Adipocyte (in vitro differentiated cells): ENCODE data around the gene MGMT.

ENCODE experiments used
- DNase-seq: peaks from one replicate; pipeline ENCODE4 v3.0.0-alpha.2; 2015; ENCODE audit warnings: low read depth
- H3K27me3 ChIP-seq: replicated peaks from 2 replicates; pipeline ENCODE4 v1.7.0; 2013; ENCODE audit warnings: mild to moderate bottlenecking, low read length, moderate library complexity; ENCODE audit not compliant: control insufficient read depth, insufficient read depth
- H3K36me3 ChIP-seq: 2 replicates; pipeline ENCODE4 v1.7.0; 2013; ENCODE audit warnings: low read length, mild to moderate bottlenecking, moderate library complexity; ENCODE audit not compliant: control insufficient read depth, insufficient read depth, severe bottlenecking
- H3K4me1 ChIP-seq: 2 replicates; pipeline ENCODE4 v1.7.0; 2013; ENCODE audit warnings: mild to moderate bottlenecking, low read length, moderate library complexity; ENCODE audit not compliant: control insufficient read depth, insufficient read depth
- H3K4me3 ChIP-seq: 2 replicates; pipeline ENCODE4 v1.7.0; 2013; ENCODE audit warnings: mild to moderate bottlenecking, low read length, moderate library complexity
- H3K9ac ChIP-seq: 2 replicates; pipeline ENCODE4 v1.7.0; 2013; ENCODE audit warnings: mild to moderate bottlenecking, low read length, moderate library complexity
- H3K9me3 ChIP-seq: 2 replicates; pipeline ENCODE4 v1.7.0; 2013; ENCODE audit warnings: mild to moderate bottlenecking, low read length, moderate library complexity; ENCODE audit not compliant: control insufficient read depth

MGMT gene

DNA sequence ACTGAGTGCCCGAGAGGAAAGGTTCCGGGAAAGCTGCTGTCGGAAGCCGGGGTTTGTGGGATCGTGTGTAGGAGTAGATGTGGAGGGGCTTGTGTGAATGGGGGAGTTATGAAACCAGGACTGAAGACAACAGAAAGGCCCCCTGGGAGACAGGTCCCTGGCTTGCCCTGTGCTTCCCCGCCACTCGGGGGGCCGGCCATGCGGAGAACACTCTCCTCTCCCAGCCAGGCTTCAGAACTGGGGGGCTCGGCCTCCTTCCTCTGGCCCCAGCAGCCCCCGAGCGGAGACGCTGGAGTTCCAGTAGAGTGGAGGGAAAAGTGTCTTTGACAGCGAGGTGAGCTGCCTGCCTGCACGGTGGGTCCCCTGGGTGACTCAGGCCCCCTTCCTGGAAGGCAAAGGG is 185.0 kb downstream of the MGMT start:
- Histone ChIP-seq H3K27me3 (no peaks in the 10 kb centered on the region), H3K9ac (no peak overlapping the region), H3K36me3 (no peaks in the 10 kb centered on the region), H3K9me3 (no peaks in the 10 kb centered on the region), H3K4me3 (no peak overlapping the region), H3K4me1 (no peaks in the 10 kb centered on the region)
- DNase-seq: no peak

DNA sequence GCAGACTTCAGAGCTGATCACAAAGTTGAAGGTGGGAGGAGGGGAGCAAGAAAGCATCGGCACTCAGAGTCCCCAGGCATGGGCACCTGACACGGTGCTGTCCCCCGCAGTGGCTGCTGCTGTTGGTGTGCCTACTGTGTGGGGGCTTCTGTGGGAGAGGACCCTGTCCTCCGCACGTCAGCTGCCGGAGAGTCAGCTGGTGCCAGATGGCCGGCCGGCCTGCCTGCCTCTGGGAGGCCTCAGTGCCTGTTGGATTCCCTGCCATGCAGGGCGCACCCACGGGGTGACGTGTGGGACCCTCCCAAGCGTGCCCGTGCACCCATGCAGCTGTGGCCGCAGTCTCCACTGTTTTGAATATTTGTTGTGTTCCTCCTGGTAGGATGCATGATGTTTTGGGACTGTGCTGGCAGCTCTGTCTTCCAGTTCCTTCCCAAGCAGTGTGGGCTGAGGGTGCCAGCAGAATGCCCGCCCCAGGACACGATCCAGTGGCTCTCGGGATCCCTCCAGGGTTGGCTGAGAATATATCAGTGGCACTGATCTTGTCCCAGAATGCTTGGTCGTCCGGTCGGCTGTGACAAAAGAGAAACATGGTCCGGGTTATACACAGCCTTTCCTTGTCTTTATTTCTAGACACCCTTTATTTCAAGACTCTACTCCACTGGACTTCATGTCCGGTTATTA is 185.6 kb downstream of the MGMT start:
- no peaks in the 10 kb centered on the region for H3K27me3 ChIP-seq
- no peaks in the 10 kb centered on the region for H3K4me1 ChIP-seq
- no peaks in the 10 kb centered on the region for H3K36me3 ChIP-seq
- no peak overlapping the region for H3K4me3 ChIP-seq
- no peaks in the 10 kb centered on the region for H3K9me3 ChIP-seq
- H3K9ac ChIP-seq: no peak overlapping the region
- no peak for DNase-seq

DNA sequence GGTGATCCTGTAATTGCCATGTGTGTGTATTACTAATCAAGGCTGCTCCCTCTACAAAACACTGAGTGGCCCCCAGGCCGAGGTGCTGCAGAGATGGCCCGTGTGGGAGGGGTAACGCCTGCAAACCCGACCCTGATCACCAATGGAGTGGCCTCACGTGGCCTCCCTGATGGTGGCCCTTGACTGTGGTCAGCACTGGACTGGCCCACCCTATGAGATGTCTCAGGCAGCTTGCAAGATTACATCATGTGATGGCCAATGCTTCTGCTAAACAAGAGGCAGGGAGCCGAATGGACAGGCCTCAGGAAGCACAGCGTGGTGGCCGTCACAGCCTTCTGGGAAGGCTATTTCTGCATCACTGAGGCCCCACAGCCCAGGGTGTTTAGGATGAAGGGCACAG is 186.4 kb downstream of the MGMT start:
- no peak overlapping the region for H3K4me3 ChIP-seq
- no peak for DNase-seq
- H3K4me1 ChIP-seq: no peaks in the 10 kb centered on the region
- no peaks in the 10 kb centered on the region for H3K27me3 ChIP-seq
- no peak overlapping the region for H3K9ac ChIP-seq
- no peaks in the 10 kb centered on the region for H3K36me3 ChIP-seq
- H3K9me3 ChIP-seq: no peaks in the 10 kb centered on the region

DNA sequence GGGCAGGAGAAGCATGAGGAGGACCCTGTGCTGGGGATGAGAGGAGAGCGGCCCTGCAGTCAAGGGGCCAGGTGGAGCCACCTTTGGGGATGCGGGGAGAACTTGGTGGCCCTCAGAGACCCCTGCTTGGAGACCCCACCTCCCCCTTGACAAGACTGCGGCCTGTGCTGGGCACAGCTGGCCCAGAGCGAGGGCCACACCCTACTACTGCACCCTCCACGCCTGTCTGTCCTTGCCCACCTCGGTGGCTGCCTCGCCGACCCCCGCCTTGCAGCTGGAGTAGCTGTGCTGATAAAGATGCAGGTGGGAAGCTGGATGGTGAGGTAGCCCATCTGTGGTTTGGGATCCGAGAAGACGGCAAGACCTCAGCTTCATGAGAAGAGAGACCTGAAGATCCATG is 186.8 kb downstream of the MGMT start:
- no peak for DNase-seq
- Histone ChIP-seq H3K9me3 (no peaks in the 10 kb centered on the region), H3K9ac (no peak overlapping the region), H3K27me3 (no peaks in the 10 kb centered on the region), H3K4me3 (no peak overlapping the region), H3K4me1 (no peaks in the 10 kb centered on the region), H3K36me3 (no peaks in the 10 kb centered on the region)

DNA sequence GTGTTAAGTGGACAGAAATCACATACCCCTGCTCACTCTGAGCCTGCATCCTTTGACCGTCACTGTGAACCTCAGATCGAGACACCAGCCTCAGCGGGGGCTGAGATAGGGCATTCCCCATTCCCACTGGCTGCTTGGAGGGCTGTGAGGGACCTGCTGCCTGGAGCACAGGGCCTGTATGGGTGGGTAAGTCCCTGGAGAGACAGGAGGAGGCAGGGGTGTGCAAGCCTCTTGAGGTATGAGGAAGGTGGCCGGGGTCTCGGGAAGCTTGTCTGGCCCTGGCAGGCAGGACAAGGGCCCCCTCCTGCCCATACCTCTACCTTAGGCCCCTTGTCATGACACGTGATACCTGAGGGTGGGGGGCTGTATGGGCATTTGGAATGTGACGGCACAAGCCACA is 187.4 kb downstream of the MGMT start:
- H3K4me3 ChIP-seq: no peak overlapping the region
- no peak for DNase-seq
- H3K9me3 ChIP-seq: no peaks in the 10 kb centered on the region
- no peaks in the 10 kb centered on the region for H3K27me3 ChIP-seq
- no peak overlapping the region for H3K9ac ChIP-seq
- H3K4me1 ChIP-seq: peaks cover 3% of the 10 kb centered on the region
- H3K36me3 ChIP-seq: no peaks in the 10 kb centered on the region

DNA sequence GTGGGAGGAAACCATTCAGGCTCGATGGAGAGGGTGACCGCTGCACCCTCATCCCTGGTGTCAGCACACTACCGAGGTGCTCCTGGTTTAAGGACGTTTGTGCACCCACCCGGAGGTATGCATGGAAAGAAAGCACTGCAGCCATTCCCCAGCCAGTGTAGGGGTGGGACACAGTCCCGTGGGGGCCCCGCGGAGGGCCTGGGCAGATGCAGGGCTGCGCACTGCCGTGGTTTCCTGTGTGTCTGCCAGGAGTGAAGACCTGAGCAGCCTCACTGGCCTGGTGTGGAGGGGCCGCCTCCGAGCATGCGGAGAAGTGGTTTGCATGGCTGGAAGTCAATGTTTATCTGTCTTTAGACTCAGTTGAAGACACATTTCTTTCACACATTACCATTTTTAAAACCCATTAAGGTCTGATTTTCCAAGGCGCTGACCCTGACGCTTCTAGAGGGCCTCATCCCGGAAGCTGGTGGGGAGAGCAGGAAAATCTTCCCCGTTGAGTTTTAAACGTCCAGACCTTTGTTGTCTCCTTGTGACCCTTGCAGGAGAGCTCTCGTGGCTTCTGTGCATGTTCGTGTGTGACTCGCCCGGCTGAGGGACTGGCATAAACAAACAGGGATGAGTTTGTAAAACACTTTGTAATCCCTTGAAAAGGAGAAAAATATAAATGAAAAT is 188.1 kb downstream of the MGMT start:
- H3K27me3 ChIP-seq: no peaks in the 10 kb centered on the region
- no peaks in the 10 kb centered on the region for H3K9me3 ChIP-seq
- no peak for DNase-seq

DNA sequence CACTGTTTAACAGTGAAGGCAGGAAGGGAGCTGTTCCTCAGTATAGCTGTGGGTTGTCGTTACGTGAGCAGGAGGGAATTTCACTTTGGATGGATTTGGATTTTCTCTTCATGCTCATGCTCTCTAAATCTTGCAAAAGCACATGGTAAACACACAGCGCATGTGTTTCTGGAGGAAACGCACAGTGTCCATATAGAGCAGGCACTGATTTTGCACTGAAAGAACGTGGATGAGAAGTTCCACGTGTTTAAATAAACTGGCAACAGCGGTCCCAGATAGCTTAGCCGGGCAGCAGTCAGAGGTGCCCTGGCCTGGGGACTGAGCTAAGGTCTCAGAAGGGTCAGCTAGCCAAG is 188.6 kb downstream of the MGMT start:
- DNase-seq: no peak
- H3K9me3 ChIP-seq: no peaks in the 10 kb centered on the region
- no peaks in the 10 kb centered on the region for H3K27me3 ChIP-seq
- no peak overlapping the region for H3K9ac ChIP-seq
- H3K4me1 ChIP-seq: peaks cover 14% of the 10 kb centered on the region
- no peak overlapping the region for H3K4me3 ChIP-seq
- H3K36me3 ChIP-seq: no peaks in the 10 kb centered on the region

More for the DNA sequence above, 188.1 kb downstream of the MGMT start:
- Histone ChIP-seq H3K9ac (no peak overlapping the region), H3K4me3 (no peak overlapping the region), H3K4me1 (peaks cover 9% of the 10 kb centered on the region), H3K36me3 (no peaks in the 10 kb centered on the region)

DNA sequence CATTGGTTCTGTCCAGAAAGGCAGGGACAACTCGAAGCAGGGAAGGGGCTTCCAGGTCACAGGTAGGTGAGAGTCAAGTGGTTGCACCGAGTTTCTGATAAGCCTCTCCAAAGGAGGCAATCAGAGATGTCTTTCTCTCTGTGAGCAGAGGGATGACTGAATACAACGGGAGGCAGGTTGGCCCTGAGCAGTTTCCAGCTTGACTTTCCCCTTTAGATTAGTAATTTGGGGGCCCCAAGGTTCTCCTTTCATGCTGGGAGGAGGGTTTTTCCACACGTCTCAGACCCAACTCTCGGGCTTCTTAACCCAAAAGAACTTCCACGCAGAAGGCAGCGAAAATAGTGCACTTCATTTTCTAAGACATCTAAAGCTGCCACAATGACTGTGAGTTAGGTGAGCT is 189.6 kb downstream of the MGMT start:
- no peak for DNase-seq
- Histone ChIP-seq H3K9me3 (no peaks in the 10 kb centered on the region), H3K36me3 (no peaks in the 10 kb centered on the region), H3K4me1 (peaks cover 14% of the 10 kb centered on the region), H3K9ac (no peak overlapping the region), H3K27me3 (no peaks in the 10 kb centered on the region), H3K4me3 (no peak overlapping the region)

DNA sequence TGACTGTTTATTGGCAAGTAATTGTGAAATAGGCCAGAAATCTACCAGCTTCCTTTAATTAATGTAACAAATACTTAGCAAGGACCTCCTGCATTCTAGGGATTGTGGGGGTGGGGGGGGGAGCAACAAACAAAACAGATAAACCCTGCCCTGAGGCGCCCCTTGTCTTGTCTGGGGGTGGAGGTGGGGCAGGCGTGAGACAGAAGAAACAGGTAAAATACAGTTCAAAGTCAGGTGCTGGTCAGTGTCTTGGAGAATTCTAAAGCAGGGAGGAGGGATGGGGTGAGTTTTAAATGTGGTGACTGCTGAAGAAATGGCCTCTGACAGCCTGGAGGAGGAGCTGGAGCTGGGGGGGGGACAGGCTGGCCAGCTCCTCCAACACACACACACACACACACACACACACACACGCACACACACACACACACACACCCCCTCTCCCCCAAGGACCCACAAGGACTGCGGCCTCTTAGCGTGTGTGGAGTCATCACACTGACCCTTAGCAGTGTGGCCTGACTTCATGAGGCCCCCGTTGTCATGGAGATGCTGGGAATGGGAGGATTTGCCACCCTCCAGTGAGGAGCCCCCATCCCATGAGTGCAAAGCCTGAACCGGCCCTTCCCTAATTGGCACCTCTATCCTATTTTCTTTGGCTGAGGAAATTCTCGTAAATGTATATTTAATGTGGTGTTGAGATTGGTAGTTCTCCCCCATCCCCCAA is 190.4 kb downstream of the MGMT start:
- H3K4me1 ChIP-seq: peaks cover 14% of the 10 kb centered on the region
- H3K9me3 ChIP-seq: no peaks in the 10 kb centered on the region
- no peaks in the 10 kb centered on the region for H3K27me3 ChIP-seq
- H3K36me3 ChIP-seq: no peaks in the 10 kb centered on the region
- no peak overlapping the region for H3K9ac ChIP-seq
- no peak overlapping the region for H3K4me3 ChIP-seq
- DNase-seq: no peak

DNA sequence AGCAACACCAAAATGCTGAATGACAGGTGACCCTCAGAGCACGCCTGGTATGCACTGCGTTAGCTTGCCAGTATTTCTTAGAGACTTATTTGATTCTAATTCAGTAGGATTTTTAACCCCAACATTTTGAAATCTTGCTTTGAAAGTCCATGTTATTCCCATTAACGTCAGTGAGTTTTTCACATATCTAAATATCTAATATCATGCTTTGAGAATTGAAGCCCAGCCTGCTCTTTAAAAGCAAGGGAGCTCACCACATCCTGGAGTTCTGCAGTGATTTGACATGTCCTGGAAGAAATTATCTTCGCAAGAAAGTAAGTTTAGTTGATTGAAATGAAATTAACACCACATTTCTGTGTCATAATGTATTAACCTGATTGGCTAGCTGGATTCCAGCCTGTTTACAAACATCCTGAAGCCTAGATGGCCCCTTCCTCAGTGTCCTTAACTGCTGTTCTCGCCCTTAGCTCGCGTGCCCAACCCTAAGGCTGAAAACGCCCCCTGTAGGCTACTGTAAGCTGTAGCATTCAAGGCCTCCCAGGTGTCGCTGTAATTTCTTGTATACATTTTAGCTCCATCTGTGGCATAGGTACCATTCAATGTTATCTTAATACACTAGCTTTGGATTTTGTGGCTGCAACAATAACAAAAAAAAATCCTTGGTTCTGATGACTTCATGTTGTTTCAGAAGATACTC is 191.5 kb downstream of the MGMT start:
- H3K36me3 ChIP-seq: no peaks in the 10 kb centered on the region
- H3K4me1 ChIP-seq: peaks cover 14% of the 10 kb centered on the region
- H3K4me3 ChIP-seq: no peak overlapping the region
- H3K9me3 ChIP-seq: no peaks in the 10 kb centered on the region
- DNase-seq: peak; percentile 13
- H3K27me3 ChIP-seq: no peaks in the 10 kb centered on the region
- H3K9ac ChIP-seq: no peak overlapping the region
